GM19351 (cell line): Measurements from ENCODE around the gene CTXN2.

Source experiments
- ATAC-seq: cut with Tn5 transposase; IDR thresholded peaks from one replicate; pipeline ENCODE4 v1.9.1; 2021; ENCODE audit warnings: mild to moderate bottlenecking, moderate library complexity; ENCODE audit not compliant: unreplicated experiment

The CTXN2 gene

GRCh38 chr15:48221885-48222284, 30.4 kb downstream of the CTXN2 start:
- ATAC-seq, result no peak

- ATAC-seq, result no peak
Measured at GRCh38 chr15:48222627-48223026, 31.2 kb downstream of the CTXN2 start.

- no peak for ATAC-seq
Measured at GRCh38 chr15:48225771-48226170, 34.3 kb downstream of the CTXN2 start.

GRCh38 chr15:48230498-48230897, 39.0 kb downstream of the CTXN2 start:
- ATAC-seq, result no peak

- ATAC-seq, result no peak
Measured at GRCh38 chr15:48233246-48233645, 41.8 kb downstream of the CTXN2 start.

GRCh38 chr15:48239334-48239733, 47.9 kb downstream of the CTXN2 start:
- ATAC-seq, result no peak

- no peak for ATAC-seq
Measured at GRCh38 chr15:48242015-48242414, 50.5 kb downstream of the CTXN2 start.

- ATAC-seq, result no peak
Measured at GRCh38 chr15:48242535-48242934, 51.1 kb downstream of the CTXN2 start.

GRCh38 chr15:48244921-48245320, 53.5 kb downstream of the CTXN2 start:
- ATAC-seq, result no peak

- ATAC-seq, result no peak
Measured at GRCh38 chr15:48248414-48248813, 56.9 kb downstream of the CTXN2 start.

GRCh38 chr15:48250640-48251076, 59.2 kb downstream of the CTXN2 start:
- peak; percentile 79 for ATAC-seq

- ATAC-seq, result no peak
Measured at GRCh38 chr15:48253172-48253571, 61.7 kb downstream of the CTXN2 start.
